Tibial artery (tissue), 4 donors: ENCODE data around the gene ARHGEF7.
A peak's percentile ranks its signal among the peaks of the same experiment; 100 is the strongest.

Experiments
- DNase-seq, 2 donors: peaks; one replicate each; pipeline ENCODE4 v3.0.0-alpha.2; 2019
- H3K27ac ChIP-seq, 2 donors: fragments of 200-600 bp; sonication (generic) in 1 of 2; 1 replicate in 1 of 2; 2 replicates in 1 of 2; pipeline ENCODE4 v1.5.1; 2018 to 2019; ENCODE audit warnings: mild to moderate bottlenecking in 1 of 2
- H3K27me3 ChIP-seq, 2 donors: fragments of 200-600 bp; sonication (generic) in 1 of 2; one replicate each; pipeline versions ENCODE4 v1.5.1 to v1.6.0; 2016 to 2019
- H3K36me3 ChIP-seq, 3 donors: fragments of 200-600 bp; sonication (generic) in 2 of 3; one replicate each; pipeline ENCODE4 v1.5.1; 2016 to 2019; ENCODE audit warnings: mild to moderate bottlenecking in 2 of 3
- H3K4me1 ChIP-seq, 4 donors: fragments of 200-600 bp; sonication (generic) in 2 of 4; 1 replicate in 3 of 4; 2 replicates in 1 of 4; pipeline ENCODE4 v1.5.1; 2016 to 2019
- H3K4me3 ChIP-seq, 2 donors: fragments of 200-600 bp; sonication (generic) in 1 of 2; 1 replicate in 1 of 2; 2 replicates in 1 of 2; pipeline ENCODE4 v1.5.1; 2018 to 2019; ENCODE audit warnings: mild to moderate bottlenecking in 2 of 2
- H3K9me3 ChIP-seq, 3 donors: fragments of 200-600 bp; sonication (generic) in 1 of 3; one replicate each; pipeline ENCODE4 v1.5.1; 2016 to 2019
- CTCF ChIP-seq, 2 experiments: fragments of 200-600 bp in 1 of 2; fragments of 450-650 bp in 1 of 2; IDR thresholded peaks; one replicate each; pipeline ENCODE4 v1.5.1; 2017 to 2019; ENCODE audit warnings: antibody characterized with exemption in 2 of 2, mild to moderate bottlenecking in 1 of 2, moderate library complexity in 1 of 2
- intact Hi-C: fragments of 100-400 bp; cut with DNase I; formaldehyde crosslinking; loops from one replicate; pipeline ENCODE4 v1.15.0; 2023; ENCODE audit warnings: low total_unique reads

The ARHGEF7 gene

GRCh38 chr13:111122056-111122455 lies 6.9 kb downstream of the ARHGEF7 start:
- Histone ChIP-seq H3K27ac (peak overlapping the region in 1 of 2 donors; percentile 90), H3K36me3 (no peaks in the 10 kb centered on the region), H3K4me3 (no peak overlapping the region), H3K27me3 (no peaks in the 10 kb centered on the region), H3K9me3 (no peaks in the 10 kb centered on the region), H3K4me1 (peaks cover 0 to 88% (median 39%) of the 10 kb centered on the region in 4 donors)
- TF ChIP-seq CTCF (IDR thresholded peaks at IDR 0.05) = no peak
- DNase-seq = no peak
- intact Hi-C loops = no loop called here

- no peak for DNase-seq
- peaks cover 0 to 82% (median 39%) of the 10 kb centered on the region in 4 donors for H3K4me1 ChIP-seq
- TF ChIP-seq CTCF (IDR thresholded peaks at IDR 0.05) = no peak
- peak overlapping the region in 1 of 2 donors; percentile 90 for H3K27ac ChIP-seq
- intact Hi-C loops = no loop called here
- H3K4me3 ChIP-seq = no peak overlapping the region
- no peaks in the 10 kb centered on the region for H3K27me3 ChIP-seq
- H3K36me3 ChIP-seq = no peaks in the 10 kb centered on the region
- H3K9me3 ChIP-seq = no peaks in the 10 kb centered on the region
Observed at GRCh38 chr13:111122631-111123030, 7.5 kb downstream of the ARHGEF7 start.

- Histone ChIP-seq H3K36me3 (no peaks in the 10 kb centered on the region), H3K4me3 (no peak overlapping the region), H3K4me1 (peaks cover 0 to 76% (median 37%) of the 10 kb centered on the region in 4 donors), H3K27me3 (no peaks in the 10 kb centered on the region), H3K27ac (peak overlapping the region in 1 of 2 donors; percentile 90), H3K9me3 (no peaks in the 10 kb centered on the region)
- no peak for TF ChIP-seq CTCF (IDR thresholded peaks at IDR 0.05)
- DNase-seq = no peak
- intact Hi-C loops = no loop called here
Observed at GRCh38 chr13:111123221-111123620, 8.1 kb downstream of the ARHGEF7 start.

- intact Hi-C loops = no loop called here
- no peak for DNase-seq
- Histone ChIP-seq H3K4me1 (peaks cover 0 to 72% (median 37%) of the 10 kb centered on the region in 4 donors), H3K27me3 (no peaks in the 10 kb centered on the region), H3K9me3 (no peaks in the 10 kb centered on the region), H3K27ac (peak overlapping the region in 1 of 2 donors; percentile 90), H3K4me3 (no peak overlapping the region), H3K36me3 (no peaks in the 10 kb centered on the region)
- TF ChIP-seq CTCF (IDR thresholded peaks at IDR 0.05) = no peak
Observed at GRCh38 chr13:111123649-111124048, 8.5 kb downstream of the ARHGEF7 start.

GRCh38 chr13:111126509-111126908 lies 11.4 kb downstream of the ARHGEF7 start:
- Histone ChIP-seq H3K36me3 (no peaks in the 10 kb centered on the region), H3K27me3 (no peaks in the 10 kb centered on the region), H3K4me1 (peaks cover 0 to 43% (median 11%) of the 10 kb centered on the region in 4 donors), H3K27ac (no peak overlapping the region), H3K4me3 (no peak overlapping the region), H3K9me3 (no peaks in the 10 kb centered on the region)
- no peak for DNase-seq
- intact Hi-C loops = no loop called here
- no peak for TF ChIP-seq CTCF (IDR thresholded peaks at IDR 0.05)
